ENCODE measurements around the gene ABCC12. TPM values are rescaled to one million over a fixed set of nuclear protein-coding genes. Genes with fewer than 3 reads are reported as not detected.

The ABCC12 gene
- total RNA-seq, 1 donor from 2014 or later, result 0.06 TPM

GRCh38 chr16:48115299-48115698 lies 40.5 kb downstream of the ABCC12 start:
- H3K9me3 Mint-ChIP-seq, result no peaks in the 10 kb centered on the region
- no peaks in the 10 kb centered on the region for H3K36me3 ChIP-seq
- H4K20me1 ChIP-seq (ENCODE audit: low read depth), result no peaks in the 10 kb centered on the region
- no peaks in the 10 kb centered on the region for H3F3A ChIP-seq (ENCODE audit: low read depth)
- H3K27me3 ChIP-seq, result no peaks in the 10 kb centered on the region
- H3K4me1 Mint-ChIP-seq, result peaks cover 7% of the 10 kb centered on the region
- H2AFZ ChIP-seq (replicated peaks), result no peak overlapping the region
- H3K9me3 ChIP-seq (ENCODE audit: low read depth), result no peaks in the 10 kb centered on the region
- H3K36me3 Mint-ChIP-seq, result no peaks in the 10 kb centered on the region
- no peak overlapping the region for H3K4me3 Mint-ChIP-seq
- TF ChIP-seq EZH2phosphoT487 (IDR thresholded peaks at IDR 0.05) (no peak), CTCF (IDR thresholded peaks at IDR 0.05) (no peak), EZH2 (IDR thresholded peaks at IDR 0.05) (no peak)
- H3K4me2 ChIP-seq, result no peak overlapping the region
- no peaks in the 10 kb centered on the region for H3K79me2 ChIP-seq (ENCODE audit: low read depth)
- no peak overlapping the region for H3K4me3 ChIP-seq
- H3K27ac ChIP-seq, result no peak overlapping the region
- H3K4me1 ChIP-seq, result no peaks in the 10 kb centered on the region
- DNase-seq (ENCODE audit: low spot score), result no peak
- peaks cover 7% of the 10 kb centered on the region for H3K27me3 Mint-ChIP-seq (ENCODE audit: insufficient read depth, low read depth)
- H3K27ac Mint-ChIP-seq, result peak overlapping the region; percentile 54
- no peak overlapping the region for H3K9ac ChIP-seq

DNA sequence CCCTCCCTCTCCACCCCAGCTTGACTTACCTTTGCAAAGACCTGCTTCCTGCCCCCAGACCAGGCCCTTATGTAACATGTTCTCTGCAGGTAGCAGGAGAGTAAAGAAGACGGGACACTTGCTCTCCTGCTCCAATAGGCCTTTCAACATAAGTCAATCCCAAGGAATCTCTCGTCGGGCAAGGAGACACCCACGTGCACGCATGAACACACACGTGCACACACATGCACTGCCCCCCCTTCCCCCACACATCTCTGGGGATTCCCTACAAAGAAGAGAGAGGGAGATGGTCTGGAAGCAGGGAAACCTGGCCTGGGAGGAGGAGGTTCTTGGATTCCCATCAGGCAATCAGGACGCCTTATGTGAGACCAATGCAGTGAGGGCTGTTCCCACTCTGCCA lies 41.4 kb downstream of the ABCC12 start:
- Histone ChIP-seq H3K4me2 (no peak overlapping the region), H3K4me1 (peaks cover 8% of the 10 kb centered on the region), H4K20me1 (ENCODE audit: low read depth) (no peaks in the 10 kb centered on the region), H3K27me3 (no peaks in the 10 kb centered on the region), H3F3A (ENCODE audit: low read depth) (peaks cover 8% of the 10 kb centered on the region), H3K9ac (no peak overlapping the region), H3K4me3 (no peak overlapping the region), H2AFZ (replicated peaks) (no peak overlapping the region), H3K36me3 (no peaks in the 10 kb centered on the region), H3K27ac (no peak overlapping the region), H3K79me2 (ENCODE audit: low read depth) (no peaks in the 10 kb centered on the region), H3K9me3 (ENCODE audit: low read depth) (no peaks in the 10 kb centered on the region)
- Mint-ChIP-seq H3K27me3 (ENCODE audit: insufficient read depth, low read depth) (peaks cover 7% of the 10 kb centered on the region), H3K36me3 (no peaks in the 10 kb centered on the region), H3K4me1 (peaks cover 15% of the 10 kb centered on the region), H3K4me3 (no peak overlapping the region), H3K9me3 (no peaks in the 10 kb centered on the region), H3K27ac (no peak overlapping the region)
- TF ChIP-seq EZH2phosphoT487 (IDR thresholded peaks at IDR 0.05), result no peak
- TF ChIP-seq EZH2 (IDR thresholded peaks at IDR 0.05), result no peak
- no peak for TF ChIP-seq CTCF (IDR thresholded peaks at IDR 0.05)
- no peak for DNase-seq (ENCODE audit: low spot score)

- H3K9ac ChIP-seq, result no peak overlapping the region
- H3K79me2 ChIP-seq (ENCODE audit: low read depth), result no peaks in the 10 kb centered on the region
- no peak for TF ChIP-seq EZH2 (IDR thresholded peaks at IDR 0.05)
- peak; percentile 33 for TF ChIP-seq CTCF (IDR thresholded peaks at IDR 0.05)
- no peak for TF ChIP-seq EZH2phosphoT487 (IDR thresholded peaks at IDR 0.05)
- H4K20me1 ChIP-seq (ENCODE audit: low read depth), result no peaks in the 10 kb centered on the region
- H3K9me3 ChIP-seq (ENCODE audit: low read depth), result no peaks in the 10 kb centered on the region
- H3K27ac ChIP-seq, result no peak overlapping the region
- H3K27me3 ChIP-seq, result no peaks in the 10 kb centered on the region
- H3K4me1 ChIP-seq, result peaks cover 14% of the 10 kb centered on the region
- Mint-ChIP-seq H3K27ac (no peak overlapping the region), H3K4me1 (peaks cover 23% of the 10 kb centered on the region), H3K9me3 (no peaks in the 10 kb centered on the region), H3K27me3 (ENCODE audit: insufficient read depth, low read depth) (peaks cover 7% of the 10 kb centered on the region), H3K4me3 (no peak overlapping the region), H3K36me3 (no peaks in the 10 kb centered on the region)
- H3K4me3 ChIP-seq, result no peak overlapping the region
- DNase-seq (ENCODE audit: low spot score), result peak; percentile 29
- peaks cover 12% of the 10 kb centered on the region for H3F3A ChIP-seq (ENCODE audit: low read depth)
- H3K36me3 ChIP-seq, result no peaks in the 10 kb centered on the region
- no peak overlapping the region for H2AFZ ChIP-seq (replicated peaks)
- H3K4me2 ChIP-seq, result no peak overlapping the region
These were observed 42.3 kb downstream of the ABCC12 start for GRCh38 chr16:48113471-48113870.
